Activated T-cell treated with anti-CD3 and anti-CD28 coated beads for 1 hour (primary cell): ENCODE data around the gene WEE2.

Source experiments
- DNase-seq: peaks from one replicate; pipeline ENCODE4 v3.0.0-alpha.2; 2020; ENCODE audit warnings: low read depth

WEE2 gene

DNA sequence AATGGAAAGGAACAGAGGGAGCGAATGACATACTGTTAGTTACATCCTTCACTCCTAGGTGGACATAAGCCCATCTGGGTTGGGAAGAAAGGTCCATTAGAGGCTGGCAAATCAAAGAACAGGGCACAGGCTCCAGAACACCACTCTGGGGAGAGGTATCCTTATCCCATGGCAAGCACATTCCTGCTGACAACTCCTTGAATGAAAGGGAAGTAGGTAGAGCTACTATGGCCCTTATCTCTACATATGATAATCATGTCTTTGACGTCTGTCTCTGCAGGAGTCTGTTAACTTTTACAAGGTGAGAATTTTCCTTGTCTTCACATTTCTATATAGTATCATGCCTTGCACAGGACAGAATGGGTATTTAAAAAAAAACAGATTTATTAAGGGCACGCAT is 16.6 kb upstream of the WEE2 start:
- DNase-seq = no peak

DNA sequence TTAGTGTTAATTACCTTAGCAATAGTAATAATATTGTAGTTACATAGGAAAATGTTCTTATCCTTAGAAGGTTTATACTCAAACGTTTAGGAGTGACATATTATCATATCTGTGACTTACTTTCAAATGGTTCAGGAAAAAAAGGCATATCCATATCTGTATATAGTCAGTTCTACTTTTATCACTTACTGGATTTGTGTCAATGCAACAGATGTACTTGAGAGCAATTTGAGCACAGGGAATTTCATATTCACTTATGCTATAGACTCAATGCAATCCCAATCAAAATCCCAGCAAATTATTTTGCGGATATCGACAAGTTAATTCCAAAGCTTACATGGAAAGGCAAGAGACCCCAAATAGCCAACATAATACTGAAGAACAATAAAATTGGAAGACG is 16.2 kb upstream of the WEE2 start:
- no peak for DNase-seq

DNA sequence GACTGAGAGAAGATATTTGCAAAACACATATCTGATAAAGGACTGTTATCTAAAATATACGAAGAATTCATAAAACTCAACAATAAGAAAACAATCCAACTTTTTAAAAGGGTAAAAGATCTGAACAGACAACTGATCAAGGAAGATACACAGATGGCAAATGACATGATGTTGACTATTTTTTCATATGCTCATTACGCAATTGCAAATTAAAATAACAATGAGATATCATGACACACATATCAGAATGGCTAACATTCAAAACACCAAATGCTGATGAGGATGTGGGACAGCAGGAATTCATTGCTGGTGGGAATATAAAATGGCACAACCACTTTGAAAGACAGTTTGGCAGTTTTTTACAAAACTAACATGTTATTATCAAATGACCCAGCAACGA is 15.1 kb upstream of the WEE2 start:
- DNase-seq = no peak

DNA sequence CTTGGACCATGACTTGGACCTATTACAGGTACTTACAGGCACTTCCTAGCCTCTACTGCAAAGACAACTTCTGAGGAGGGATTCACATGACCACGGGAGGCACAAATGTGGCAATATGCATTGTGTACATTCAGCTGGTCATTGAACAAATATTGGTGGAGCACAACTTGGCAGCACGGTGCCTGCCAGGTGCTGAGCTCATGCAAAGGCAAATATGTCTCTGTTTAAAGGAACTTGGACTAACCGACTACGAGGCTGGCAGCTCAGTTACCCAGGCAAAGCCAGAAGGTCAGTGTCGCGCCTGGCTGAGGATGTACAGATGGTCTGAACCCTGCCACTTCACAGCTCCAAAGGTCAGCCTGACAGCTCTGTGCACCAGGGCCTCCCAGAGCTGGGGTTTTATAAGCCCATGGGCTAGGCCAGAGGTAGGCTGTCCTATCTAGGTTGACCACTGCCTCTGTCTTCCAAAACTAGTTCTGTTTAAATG is 12.3 kb upstream of the WEE2 start:
- no peak for DNase-seq

DNA sequence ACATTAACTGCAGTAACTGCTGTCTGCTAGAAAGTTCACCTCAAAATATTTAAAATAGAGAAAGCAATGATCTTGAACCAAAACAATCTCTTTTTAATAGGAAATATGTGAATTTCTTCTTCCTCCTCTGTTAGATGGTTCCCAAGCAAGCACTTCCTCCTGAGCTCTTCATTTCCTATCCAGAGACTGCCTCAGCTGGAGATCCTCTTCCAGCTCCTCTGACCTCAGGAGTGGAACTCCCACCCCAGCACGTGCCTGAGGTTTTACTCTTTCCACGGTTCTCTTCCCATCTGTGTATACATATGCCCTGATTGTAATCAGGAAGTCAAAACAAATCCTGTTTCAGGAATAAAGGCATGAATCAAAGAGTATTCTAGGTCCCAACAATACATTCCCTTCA is 11.8 kb upstream of the WEE2 start:
- no peak for DNase-seq

DNA sequence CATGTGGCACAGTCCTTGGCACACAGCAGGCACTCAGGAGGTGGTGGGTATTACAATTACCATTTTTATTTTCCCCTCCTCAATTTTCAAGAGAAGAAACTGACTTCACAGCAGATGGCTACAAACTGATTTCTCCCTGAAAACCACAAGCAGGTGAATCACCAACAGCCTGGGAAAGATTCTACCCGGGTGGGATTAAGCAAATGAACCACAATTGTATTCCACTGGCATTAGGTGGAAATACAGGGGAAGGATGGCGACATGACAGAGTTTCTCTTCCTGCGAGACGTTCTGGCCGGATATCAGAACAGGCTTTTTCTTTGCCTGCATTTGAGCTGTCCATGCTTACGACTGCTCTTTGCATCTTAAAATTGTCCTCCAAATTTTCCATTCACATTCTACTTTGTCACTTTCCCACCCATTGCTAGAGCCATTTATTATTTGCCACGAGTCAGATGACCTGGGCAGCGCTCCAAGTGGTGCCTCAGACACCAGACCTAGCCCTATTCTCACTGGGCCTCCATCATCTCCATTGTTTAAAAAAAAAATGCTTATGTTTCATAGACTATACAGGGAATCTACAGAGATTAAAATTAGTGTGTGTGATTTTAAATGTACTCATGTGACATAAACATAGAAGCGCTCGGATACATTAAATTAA is 10.8 kb upstream of the WEE2 start:
- no peak for DNase-seq

DNA sequence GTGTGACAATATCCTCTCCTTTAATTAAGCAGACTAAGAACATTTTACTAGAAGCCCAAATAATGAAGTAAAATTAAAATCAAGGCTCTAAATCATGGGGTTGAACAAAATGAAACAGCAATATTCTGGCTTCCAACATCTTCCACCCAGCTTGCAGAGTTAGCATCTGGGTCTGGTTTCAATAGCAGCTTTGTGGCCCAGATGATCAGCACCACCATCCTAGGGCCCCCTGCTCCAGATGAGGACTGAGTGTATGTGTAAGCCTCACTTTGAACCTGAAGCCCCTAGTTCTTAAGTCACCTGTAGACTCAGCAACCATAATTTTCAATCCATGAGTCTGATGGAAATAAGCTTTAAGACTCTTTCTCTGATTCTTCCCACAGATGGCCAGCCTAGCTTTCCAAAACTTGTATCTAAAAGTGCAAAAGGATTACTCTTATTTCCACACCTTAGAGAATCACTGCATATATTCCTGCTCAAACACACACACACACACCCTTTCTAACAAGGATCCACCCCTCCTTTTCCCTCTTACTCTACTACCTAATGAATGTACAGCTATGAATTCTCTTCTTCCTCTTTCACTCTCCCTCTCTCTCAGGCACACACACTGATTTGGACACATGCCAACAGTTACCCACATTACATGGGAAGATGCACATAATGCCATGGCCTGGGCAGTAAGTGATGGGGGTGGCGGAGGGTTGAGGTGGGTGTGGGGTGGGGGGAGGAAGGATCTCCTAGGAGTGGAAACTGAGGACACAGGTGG is 9.7 kb upstream of the WEE2 start:
- no peak for DNase-seq

DNA sequence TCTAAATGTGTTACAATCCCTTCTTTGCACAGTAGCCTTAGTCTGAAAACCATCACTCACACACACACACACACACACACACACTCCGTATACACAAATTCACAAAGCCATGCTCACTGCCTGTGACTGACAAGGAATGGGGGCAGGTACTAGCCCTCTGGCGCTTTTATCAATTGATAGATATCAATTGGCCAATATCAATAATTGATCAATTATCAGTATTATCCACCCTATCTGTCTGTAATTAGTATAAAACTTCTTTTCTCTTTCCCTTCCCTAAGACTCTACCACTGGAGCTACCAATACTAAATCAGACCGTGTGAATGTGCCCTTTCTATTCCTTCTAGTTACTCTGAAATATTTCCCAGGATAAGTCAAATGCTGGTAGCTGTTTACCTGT is 8.3 kb upstream of the WEE2 start:
- DNase-seq = no peak

DNA sequence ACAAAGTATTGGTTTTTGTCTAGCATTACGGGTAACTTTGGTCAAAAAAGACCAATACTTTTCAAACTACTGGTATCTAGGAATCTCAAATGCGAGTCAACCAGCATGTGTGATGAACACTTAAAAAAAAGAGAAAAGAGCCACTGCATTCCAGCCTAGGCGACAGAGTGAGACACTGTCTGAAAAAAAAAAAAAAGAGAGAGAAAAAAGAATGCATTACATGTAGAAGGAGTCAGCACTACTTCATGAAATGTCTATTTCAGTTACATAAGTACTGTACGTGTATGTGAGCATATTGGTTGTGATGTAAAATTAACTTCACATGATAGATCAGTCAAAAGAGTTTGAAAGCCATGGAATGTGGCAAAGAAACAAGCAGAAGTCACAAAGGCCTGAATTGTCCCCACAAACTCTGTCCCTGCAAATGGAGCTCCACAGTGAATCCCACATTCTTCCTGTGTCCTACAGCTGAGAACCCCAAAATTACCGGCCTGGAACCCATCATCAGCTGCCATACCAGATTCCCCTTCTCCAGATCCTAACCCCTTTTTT is 7.8 kb upstream of the WEE2 start:
- no peak for DNase-seq

DNA sequence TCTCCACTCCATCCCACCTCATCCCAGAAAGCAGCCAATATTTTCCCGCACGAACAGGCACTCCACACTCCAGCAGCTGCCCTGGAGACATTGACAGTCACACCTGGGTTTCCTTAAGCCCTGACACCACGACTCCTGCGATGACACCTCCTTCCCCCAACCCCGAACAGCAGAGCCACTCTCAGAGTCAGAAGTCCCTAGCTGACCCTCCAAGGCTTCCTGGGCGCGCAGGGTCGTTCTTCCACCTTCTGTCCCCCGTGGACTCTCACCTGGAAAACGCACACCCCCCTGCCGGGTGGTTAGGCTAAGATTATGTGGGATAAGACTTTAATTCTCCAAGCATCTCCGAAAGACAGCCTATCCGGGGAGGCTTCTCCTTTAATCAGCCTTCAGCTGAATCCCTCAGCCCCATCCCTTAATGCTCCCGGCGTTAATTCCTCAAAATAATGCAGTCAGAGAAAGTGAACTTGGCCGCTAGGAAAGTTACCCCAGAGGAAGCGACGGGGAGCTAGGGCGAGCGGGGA is 7.2 kb upstream of the WEE2 start:
- DNase-seq = peak; percentile 2

DNA sequence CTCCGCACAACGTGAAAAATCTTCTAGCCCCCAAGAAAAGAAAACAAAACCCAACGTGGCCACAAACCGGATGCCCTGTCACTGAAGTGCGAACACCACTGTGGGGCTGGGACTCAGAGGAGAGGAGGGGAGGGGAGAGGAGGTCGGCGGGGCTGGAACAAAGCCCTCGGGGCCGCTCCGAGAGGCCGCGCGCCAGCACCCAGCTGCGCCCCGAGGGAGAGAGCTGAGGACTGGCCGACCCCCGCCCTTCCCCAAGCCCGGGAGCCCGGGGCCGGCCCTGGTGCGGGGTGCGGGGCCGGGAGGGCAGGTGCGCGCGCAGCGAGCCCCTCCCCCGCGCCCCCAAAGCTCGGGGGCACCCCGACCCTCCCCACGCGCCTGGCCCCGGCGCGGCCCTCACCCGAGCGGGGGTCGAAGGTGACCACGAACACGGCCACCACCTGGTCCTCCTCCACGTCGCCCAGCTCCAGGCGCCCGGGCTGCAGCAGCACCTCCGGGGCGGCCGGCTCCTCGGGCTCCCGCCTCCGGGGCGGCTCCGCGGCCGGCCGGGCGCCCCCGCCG is 6.6 kb upstream of the WEE2 start:
- peak; percentile 51 for DNase-seq

DNA sequence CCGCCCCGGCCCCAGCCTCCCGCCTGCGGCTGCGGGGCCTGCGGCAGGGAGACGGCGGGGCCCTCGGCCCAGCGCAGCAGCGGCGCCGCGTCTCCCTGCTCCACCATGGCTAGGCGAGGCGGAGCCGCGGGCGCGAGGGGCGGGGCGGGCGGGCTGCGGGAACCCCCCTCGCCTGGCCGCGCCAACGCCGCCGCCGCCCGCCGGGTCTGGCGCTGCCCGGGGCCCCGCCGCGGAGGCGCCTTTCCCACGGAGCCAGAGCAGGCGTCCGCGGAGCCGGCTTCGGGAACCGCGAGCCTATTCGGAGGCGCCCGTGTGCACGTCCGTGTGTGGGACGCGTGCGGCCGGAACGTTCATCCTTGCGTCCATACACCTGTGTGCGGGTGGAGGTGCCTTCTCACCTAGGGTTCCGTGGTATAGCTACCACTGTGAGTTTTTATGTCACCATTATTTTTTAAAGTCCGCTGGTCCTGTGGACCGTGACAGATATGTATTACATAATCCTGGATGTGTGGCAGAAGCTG is 6.0 kb upstream of the WEE2 start, which contains the start of gene DENND11:
TSS of gene DENND11 (minus strand) at position 120 of the 521 bp plus-strand sequence. CDS start at position 107, 13 bp downstream.
- peak; percentile 44 for DNase-seq

DNA sequence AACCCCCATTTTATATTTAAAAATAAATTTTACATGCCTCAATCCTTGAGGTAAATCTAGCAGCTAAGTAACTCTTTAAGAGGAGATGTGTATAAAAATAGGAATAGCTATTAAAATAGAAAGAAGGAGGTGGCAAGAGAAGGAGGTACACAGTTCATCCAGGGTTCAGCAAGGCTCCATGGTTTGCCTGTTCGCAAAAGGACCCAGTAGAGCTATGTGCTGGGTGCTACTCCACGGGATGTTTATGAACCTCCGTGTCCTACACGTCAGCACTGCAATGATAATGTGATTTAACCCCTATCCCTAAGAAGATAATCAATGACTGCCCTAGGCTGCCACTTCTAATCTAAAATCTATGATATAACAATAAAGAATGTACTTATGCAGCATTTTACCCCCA is 5.3 kb upstream of the WEE2 start:
- DNase-seq = no peak

DNA sequence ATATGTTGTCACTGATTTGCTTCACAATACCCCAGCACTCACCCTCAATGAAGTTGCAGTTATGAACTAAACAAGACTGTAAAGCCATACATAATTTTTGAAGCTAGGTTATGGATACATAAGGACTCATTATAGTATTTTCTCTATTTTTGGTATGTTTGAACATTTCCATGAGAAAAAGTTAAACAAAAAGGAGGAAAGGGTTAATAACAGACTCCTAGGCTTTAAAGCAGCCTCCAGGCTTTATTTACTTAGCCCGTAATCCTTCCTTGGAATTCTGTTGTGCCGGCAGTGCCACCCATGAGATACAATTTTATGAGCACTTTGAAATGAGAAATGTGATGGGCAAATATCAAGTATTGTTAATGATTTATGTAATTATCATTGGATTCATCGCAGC is 4.0 kb upstream of the WEE2 start:
- DNase-seq = no peak

DNA sequence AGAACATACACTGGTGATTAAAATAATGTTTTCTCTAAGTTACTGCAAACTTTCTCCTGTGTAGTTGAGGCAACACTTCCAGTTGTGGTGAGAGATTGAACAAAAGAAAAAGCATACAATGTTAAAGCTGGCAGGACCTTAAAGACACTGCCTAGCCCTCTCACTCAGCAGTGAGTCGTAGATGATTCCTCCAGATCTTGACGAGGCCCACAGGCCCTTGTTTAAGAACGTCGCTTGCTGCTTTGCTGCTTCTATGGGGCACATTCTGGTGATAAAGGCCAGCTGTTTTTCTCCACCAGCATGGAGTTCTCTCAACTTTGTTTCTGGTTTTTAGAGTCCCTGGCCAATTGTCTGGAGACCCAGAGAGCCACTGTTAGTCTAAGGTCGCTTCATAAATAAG is 3.4 kb upstream of the WEE2 start:
- DNase-seq = no peak

DNA sequence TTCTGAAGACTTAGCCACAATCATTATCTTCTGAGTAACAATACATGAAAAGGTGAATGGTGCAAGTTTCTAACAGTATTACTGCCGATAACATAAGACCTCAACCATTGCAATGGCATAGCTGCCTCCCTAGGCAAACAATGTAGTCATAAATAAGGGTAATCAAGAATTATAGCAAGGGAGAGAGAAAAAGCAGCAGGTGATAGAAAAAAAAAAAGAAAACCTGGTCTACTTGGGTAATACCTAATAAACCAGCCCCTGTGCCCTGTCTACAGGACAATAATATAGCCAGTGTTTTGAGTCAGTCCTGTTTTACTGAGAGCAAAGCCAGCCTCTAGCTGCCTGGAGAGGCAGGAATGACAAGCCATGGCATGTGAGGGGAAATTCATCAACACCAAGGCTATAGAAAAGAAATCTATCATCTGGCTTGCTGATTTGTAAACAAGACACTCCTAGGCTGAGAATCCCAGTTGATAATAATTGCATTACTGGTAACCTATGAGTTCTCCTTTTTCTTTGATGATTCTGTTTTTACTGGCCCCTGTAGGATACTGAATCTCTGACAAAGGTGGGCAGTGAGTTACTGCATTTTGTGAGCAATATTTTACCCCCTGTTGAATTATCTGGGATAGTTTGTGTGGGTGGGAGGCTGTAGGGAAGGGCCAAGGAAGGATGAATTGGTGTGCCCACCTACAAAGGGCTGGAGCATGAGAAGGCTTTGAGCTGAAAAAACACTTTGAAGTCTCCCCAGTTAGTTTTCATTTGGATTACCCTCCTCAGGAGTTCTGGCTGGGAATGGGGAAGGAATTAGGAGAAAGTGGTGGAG is 1.7 kb upstream of the WEE2 start:
- no peak for DNase-seq

DNA sequence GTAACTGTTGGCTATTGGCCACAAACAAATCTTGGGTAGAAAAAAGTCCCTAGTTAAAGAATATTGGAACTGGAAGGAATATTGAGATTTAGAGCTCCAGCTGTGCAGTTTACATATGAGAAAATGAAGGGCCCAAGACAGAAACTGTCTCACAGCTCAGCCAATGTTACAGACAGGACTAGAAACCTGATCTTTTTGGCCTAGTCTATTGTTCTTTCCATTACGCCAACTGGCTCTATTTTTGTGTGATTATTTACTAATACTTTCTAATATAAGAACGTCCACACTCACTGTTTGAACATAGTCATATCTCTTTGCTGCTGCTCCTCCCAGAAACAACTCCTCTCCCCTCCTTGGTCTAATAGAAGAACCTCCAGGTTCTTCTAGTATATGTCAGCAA is 1.2 kb downstream of the WEE2 start:
- no peak for DNase-seq

DNA sequence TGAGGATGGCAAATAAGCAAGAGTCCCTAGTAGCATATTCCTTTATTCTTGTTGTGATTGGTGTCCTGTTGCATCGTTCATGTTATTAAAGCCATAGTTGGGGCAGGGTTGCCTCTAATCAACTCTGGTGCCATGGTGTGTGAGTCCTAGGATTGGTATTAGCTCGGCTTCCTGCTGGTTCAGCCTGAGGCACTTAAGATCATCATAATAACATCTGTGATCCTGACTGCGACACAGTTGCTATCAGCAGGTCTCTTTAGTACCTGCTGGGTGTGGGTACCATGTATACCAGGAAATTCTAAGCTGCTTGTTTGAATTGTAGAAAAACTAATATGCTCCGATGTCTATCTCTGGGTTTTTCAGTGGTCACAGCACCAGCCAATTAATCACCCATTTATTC is 1.6 kb downstream of the WEE2 start:
- DNase-seq = no peak

DNA sequence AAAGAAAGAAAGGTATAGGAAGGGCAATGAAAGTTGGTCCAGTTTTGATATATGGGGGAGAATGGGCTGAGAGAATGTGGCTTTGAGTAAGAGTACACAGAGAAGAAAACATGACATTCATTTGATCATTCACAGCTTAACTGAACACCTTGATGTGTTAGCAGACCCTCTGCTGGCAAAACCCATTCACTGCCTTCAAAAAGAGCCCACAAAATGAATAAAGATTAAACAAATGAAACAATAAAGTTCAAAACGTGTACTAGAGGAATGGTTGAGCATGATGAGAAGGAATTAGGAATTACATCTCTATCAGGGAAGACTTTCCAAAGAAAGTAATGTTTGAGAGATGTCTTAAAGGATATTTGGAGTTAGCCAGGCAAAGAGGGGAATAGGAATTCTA is 2.1 kb downstream of the WEE2 start:
- no peak for DNase-seq

DNA sequence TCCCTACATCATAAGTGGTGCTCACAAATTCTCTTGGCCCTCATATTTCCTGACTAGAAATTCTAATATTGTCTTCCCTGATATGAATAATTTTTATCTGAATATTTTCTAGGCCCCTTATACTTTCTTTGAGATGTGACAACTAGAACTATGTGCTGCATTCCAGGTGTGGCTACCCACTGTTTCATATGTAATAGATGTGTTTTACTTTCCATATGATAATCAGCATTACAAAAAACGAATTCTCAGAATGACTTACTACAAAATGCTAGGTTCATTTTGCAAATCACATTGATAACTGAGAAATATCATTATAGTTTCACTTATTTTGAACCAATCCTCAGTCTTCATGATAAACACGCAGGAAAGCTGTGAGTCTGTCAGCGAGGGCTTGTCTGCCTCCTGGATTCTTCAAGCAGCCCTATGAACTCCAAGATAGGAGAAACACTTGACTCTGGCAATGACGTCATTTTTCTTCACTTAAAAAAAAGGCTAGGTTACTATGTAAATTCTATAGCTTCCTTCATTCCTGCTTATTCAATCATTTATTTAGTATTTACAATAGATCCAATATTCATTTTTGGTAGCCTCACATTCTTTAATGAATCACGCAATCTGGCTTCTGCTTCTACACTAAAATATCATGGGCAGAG is 4.6 kb downstream of the WEE2 start:
- no peak for DNase-seq

DNA sequence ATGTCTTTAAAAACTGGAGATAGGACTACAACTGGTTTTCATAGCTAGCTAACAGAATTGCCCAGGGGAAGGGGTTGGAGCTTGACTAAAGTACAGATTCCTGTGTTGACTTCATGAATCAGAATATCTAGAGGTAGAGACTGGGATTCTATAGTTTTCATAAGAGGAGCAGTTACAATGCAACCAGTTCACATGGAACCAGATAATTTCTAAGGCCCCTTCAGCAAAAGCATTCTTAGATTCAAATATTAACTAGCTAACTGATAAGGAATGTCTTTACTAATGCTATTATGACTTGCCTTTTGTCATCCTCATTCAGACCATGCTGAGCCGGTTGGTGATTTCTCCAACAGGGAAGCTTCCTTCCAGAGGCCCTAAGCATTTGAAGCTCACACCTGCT is 5.7 kb downstream of the WEE2 start:
- DNase-seq = no peak
